SK-MEL-5 (cell line): ENCODE results near the gene DNAI7. TPM values are rescaled to one million over a fixed set of nuclear protein-coding genes. Genes with fewer than 3 reads are reported as not detected.

Experiments used
- DNase-seq: peaks from one replicate; pipeline ENCODE4 v3.0.0-alpha.2; 2016; ENCODE audit warnings: low read depth, low spot score
- in situ Hi-C: cut with HindIII; loops from 2 replicates; pipeline ENCODE4 v1.10.0; 2016; ENCODE audit warnings: low sequenced_read_pairs, high pct_unique_total_duplicates, low pct_unique_long_range_greater_than_20kb
- total RNA-seq: library from RNA; depleted of rRNA; stranded (reverse); fragments of >200 nt; shearing (Covaris generic); gene quantifications from 2 replicates; pipeline ENCODE4 v1.2.3, GENCODE V29; 2014; rRNA removed

Gene DNAI7
- total RNA-seq, 1 experiment from 2014 or later = 0.21 TPM

DNA sequence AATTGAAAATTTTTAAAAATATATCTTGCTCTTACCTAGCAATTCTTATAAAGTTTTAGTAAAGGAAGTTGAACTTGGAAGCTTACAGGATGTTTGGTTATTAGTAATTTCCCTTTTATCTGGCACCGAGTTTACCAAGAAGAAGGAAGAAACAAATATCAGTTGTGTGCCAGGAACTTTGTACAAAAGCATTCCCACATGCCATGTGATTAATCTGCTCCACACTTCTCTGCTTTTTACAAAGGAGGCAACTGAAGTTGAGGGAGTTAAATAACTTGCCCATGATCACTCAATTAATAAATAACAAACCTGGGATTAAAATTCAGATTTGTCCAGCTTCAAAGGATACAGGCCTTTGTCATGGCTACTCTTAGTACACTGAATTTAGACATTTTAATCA is 123.6 kb downstream of the DNAI7 start:
- DNase-seq = no peak
- in situ Hi-C loops = no loop called here

DNA sequence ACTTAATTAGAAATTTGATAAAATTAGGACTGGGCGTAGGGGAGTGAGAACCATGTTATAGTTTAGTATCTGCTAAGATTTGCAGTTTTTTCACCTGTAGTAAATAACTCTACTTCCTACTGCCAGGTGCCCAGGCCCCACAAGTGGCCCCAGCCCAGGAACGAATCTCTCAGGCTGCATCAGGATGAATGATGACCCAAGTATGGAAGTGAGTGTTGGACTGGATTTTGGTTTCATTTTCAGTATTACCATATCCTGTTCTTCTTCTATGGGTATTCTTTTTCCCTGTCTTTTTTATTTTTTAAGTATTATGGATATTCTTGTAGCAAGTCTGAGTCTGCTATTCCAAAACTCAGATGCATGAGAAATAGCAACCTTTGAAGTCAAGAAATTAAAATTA is 125.7 kb downstream of the DNAI7 start:
- no peak for DNase-seq
- in situ Hi-C loops = no loop called here

DNA sequence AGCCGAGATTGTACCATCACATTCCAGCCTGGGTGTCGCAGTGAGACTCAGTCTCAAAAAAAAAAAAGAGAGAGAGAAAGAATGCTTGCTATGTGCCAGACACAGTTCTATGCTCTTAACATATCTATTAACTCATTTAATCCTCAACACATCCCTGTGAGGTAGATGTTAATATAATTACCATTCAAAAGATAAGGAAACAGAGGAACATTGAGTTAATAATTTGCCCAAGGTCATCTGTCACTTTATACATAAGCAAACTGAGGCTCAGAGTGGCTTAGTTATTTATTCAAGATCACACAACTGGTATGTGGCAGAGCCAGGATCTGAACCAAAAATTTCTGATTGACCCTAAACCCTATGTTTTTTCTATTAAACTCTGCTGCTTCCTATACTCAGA is 129.9 kb downstream of the DNAI7 start:
- no peak for DNase-seq
- in situ Hi-C loops = no loop called here

DNA sequence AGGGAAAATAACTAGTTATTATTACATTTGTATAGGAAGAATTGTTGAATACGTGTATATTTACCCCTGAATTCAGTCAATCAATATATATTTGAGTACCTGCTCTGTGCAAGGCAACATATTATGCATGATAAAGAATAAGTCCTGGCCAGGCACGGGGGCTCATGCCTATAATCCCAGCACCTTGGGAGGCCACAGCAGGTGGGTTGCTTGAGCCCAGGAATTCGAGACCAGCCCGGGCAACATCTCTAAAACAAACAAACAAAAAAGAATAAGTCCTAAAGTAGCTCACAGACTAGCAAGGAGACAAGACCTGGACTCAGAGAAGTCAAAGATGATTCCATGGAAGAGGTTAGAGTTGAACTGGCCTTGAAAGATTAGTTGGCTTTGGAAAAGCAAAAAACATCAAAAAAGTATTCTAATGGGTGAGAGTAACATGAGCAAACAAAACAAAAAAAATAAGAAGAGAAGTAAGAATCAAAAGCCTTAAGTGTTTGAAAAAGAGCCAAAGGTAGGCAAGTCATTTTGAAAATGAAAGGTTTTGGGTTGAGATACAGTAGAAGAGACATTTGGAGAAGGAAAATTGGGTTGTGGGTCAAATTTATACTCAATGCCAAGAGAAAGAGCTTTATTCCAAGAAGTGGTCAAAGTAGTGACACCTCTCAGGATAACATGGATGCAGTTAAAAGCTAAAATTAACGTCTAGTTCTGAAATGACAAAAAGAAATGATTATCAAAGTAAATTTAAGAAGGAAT is 130.9 kb downstream of the DNAI7 start:
- DNase-seq = no peak
- in situ Hi-C loops = no loop called here

DNA sequence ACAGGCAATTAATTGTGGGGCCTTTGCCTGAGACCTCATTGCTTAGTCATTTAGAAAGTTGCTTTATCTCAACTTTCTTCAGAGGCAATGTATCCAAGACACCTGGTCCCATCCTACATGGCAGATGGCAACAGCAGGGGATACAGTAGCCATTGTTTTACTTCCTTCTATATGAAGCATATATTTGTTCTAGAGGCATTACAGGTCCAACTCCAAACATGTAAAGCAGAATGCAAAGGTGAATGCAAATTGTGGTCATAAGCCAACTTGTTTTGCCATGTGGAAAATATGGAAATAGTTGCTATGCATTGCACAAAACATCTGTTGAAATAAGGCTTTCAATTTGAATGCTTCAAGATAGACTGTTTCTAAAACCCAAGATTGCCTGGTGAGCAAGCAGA is 136.3 kb downstream of the DNAI7 start:
- in situ Hi-C loops = no loop called here
- no peak for DNase-seq

Other genes starting within 250 kb of the DNAI7 start
- 0.05 and 0.27 TPM in 2 replicates for gene BCAT1, start 246.1 kb downstream of the DNAI7 start, total RNA-seq
- gene ETFRF1, start 77 bp upstream of the DNAI7 start, total RNA-seq = 25.0 and 25.9 TPM in 2 replicates
- gene KRAS, start 55.8 kb upstream of the DNAI7 start, total RNA-seq = 9.7 and 11.9 TPM in 2 replicates